Stimulated activated CD4-positive, alpha-beta T cell treated with anti-CD3 and anti-CD28 coated beads, TNF-alpha, amount 100 ng/mL, for 24 hours (primary cell): ENCODE data around the gene CTTNBP2.

ENCODE experiments used
- DNase-seq, 3 experiments: peaks; one replicate each; pipeline ENCODE4 v3.0.0-alpha.2; 2020; ENCODE audit warnings: low read depth in 3 of 3

CTTNBP2 gene

DNA sequence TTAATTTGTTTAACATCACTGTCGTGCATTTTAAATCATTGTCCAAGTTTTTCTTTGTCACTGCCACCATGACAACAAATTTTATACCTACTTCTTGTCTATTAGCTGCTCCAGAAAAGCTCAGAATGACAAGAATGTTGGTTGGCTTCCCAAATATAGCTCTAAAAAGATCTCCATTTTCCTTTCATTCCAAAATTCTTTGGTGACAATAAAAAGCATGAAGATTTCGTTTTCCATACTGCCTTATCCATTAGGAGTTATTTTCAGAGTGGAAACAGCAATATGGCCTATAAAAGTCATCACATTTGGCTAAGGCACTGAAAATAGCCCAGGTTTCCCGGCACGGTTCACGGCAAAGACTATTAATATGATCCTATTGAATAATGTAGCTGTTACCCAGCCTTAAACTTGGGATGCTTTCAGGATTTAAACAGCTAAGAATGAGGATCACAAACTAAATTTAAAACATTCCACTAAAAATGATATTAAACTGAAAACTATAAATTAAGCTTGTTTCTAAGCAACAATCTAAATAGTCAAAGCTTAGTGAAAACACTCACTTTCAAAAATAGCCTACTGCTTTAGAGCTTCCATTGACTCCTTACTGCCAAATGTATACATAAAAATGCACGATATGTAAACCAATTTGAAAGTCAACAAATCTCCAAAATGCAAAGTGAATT lies 2.7 kb downstream of the CTTNBP2 start:
- DNase-seq = no peak

DNA sequence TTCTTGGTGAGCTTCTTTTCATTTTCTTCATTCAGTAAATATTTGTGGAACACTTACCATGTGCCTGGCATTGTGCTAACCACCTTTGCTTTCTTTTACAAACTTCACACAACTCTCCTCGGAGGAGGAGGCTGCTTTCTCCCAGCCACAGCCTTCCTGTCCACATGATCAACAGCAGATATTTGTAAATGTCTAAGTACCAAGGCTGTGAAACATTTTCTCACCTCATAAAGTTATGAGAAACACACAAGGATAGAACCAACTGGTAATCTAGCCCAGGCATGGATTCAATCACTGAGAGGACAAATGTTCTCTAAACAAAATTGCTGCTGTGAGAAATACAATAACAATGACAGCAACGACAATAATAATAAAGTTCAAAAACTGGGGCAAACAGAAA lies 3.9 kb downstream of the CTTNBP2 start:
- DNase-seq = no peak

DNA sequence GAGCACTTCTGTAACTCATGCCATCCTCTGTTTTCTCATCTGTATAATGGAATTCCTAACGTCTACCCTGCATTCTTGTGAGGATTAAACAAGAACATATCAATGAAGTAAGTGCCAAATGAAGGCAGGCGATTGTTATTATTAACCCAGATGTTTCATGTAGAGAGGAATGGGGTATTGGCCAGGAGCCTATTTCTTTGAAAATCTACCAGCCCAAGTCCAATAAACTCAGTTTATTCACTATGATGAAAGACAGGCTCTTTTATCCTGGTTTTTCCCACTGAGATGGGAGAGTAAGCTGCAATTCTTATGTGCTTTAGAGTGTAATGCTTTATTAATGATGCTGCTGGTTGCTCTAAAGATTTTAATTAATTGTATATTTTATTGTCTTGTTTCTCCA lies 9.6 kb downstream of the CTTNBP2 start:
- DNase-seq = no peak

DNA sequence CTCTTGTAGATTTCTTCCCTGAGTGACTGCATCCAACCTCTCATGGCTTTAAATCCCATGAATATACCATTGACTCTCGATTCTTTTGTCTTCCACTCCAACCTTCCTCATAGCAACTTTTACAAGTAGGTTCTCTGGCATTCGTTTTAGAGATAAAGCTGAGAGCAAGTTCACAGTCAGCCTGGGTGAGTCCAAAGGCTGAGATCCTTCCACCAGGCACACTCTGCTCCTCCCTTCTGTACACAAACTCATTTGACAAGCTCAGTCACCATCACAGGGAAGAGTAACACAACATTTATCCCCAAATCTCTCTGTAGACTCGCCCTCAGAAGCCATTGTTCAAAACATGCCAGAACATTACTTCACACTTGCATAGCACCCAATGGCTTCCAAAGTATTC lies 10.9 kb downstream of the CTTNBP2 start:
- DNase-seq = no peak

DNA sequence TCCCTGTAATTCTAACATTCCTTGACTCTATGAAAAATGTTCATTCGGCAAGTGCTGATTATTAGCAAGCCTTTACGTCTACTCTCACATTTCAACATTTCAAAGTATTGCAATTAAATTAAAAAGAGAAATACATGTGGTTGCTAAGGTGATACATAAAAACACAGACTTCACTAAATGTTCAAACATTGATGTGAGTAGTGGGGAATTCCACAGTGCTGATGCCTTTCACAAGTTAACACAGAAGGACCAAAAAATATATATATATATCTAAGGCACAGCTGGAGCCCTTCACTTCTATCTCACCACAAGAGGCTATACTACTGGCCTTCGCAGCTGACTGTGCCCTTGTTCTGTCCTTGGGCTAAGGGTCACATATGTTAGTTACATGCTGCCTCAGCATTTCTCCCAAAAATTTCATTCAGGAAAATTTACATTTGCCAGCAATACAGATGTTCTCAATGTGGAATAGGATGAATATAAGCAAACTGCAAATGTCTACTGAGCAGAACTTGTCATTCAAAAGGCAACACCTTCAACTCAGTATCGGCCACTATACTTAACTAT lies 13.9 kb downstream of the CTTNBP2 start:
- no peak for DNase-seq

DNA sequence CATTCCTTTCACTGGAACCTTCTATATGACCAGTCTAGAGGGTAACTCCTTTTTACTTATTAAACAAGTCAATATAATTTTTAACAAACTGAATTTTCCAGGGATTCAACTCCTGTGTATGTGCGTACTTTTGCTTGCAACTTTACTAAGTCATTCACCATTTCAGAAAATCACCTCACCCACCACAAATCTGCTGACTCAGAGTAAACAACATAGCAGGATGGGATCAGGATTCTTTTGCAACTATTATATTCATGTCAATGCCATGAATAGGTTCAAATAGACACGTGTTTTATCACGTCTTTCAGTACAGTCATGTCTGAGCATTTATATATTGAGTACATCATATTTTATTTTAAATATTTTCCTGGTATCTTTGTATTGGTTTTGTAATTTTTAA lies 14.5 kb downstream of the CTTNBP2 start:
- no peak for DNase-seq

DNA sequence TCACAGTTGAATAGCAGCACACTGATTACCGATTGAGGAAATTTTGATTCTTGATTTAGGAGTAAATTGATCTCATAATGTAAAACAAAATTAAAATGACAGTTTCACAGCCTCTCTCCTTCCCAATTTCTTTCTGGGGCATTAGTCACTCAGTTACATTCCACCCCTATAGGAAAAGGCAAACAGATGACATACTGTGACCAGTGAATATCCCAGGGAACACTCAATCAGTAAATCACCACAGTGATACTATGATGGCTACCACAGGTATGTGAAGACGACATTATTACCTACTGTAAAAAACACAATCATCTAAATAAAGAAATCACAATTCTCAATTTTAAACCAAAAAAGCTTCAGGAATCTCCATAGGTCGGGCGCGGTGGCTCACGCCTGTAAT lies 15.5 kb downstream of the CTTNBP2 start:
- no peak for DNase-seq

DNA sequence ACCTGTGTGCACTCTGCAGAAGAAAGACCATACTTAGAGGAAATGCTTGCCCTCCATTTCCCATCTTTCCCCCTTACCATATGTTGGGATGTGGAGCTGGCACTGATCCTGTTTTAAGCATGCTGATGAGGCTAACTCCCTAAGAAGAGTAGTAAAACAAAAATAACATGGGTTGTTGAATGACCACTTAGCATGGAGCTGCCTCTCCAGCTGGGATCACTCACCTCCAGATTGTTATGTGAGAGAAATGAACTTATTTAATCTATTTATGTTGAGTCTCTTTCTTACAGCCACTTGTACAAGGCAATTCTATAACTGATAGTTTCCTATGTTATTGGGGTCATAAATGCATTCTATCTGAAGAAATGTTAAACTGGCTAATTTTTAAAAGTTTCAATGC lies 17.0 kb downstream of the CTTNBP2 start:
- no peak for DNase-seq

DNA sequence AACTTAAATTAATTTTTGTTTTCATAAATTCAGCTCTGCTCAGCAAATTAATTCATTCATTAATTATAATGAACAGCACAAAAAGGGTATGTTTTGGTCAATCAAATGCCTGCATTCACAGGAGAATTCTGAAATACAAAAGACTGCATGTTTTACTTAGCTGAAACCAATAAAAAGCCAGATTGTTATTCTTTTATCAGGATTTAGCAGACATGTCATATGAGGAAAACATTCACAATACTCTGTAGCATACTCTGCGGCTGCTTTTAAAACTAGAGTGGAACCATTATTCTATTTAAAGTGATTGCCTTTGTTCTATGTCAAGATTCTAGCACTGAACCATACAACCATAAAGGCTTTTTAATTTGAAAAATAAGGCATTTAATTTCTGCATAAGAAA lies 19.1 kb downstream of the CTTNBP2 start:
- DNase-seq = no peak

DNA sequence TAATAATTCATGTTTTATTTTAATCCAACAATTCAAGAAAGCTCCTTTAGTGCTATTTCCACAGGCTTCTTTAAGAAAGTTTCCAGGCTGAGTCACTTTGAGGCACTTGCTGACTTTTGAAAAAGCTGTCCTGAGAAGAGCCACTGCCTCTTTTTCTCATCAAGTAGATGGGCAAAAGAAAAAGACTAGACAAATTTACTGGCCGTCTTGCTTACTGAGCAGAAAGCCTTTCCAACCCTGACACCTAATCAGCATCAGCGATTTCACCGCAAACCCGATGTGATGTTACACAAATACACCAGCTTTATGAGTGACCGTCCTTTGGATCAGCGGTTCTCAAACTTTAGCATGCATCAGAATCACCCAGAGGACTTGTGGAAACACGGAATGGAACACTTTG lies 24.3 kb downstream of the CTTNBP2 start:
- DNase-seq = no peak

DNA sequence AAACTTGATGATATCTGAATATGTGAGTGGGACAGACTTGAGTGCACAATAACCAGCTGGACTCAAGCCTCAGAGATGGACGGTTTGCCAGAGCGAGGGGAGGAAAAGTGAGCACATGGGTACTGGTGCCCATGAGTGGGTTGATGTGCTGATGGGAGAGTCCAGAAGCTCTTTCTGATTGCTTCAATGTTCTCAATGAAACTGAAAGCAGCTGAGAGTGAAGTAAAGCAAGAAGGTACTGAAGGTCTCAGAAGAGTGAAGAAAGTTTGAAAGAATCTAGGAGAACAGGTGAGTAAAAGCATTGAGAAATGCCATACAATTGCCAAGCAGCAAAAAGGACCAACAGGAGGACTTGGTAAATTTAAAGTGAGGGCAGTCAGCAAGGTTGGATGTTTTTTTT lies 28.6 kb downstream of the CTTNBP2 start:
- DNase-seq = no peak

DNA sequence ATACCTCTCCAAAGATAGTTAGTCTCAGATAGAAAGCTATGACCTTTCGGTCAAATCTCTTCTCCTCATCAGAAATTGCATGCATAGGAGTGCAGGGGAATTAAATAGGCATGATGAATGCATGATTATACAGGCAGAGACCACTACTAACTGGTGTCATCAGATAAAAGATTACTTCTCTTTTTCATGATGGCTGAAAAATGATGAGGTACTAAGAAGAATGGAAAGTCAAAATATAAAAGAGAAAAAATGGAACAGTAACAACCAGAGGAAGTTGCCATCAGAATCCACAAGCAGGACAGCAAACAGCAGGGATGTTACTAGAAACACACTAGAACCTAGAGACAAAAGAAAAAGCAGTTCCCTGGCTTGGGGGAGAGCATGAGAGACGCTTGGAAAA lies 31.6 kb downstream of the CTTNBP2 start:
- no peak for DNase-seq

DNA sequence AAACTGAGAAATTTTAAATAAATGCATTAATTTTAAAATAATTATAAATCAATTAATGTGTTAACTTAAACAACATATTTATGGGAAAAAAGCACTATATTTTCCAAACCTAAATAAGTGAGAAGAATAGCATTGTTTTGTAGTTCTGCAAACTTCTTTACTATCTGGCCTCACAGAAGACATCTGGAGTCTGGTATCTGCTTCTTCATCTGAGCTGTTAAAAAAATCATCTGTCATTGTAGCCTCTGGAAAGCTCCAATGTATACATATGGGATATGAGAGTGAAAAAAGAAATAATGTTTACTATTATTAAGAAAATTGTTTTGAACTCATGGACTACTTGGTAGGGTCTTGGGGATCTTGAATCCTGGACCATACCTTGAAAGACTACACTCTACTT lies 32.2 kb downstream of the CTTNBP2 start:
- DNase-seq = no peak

DNA sequence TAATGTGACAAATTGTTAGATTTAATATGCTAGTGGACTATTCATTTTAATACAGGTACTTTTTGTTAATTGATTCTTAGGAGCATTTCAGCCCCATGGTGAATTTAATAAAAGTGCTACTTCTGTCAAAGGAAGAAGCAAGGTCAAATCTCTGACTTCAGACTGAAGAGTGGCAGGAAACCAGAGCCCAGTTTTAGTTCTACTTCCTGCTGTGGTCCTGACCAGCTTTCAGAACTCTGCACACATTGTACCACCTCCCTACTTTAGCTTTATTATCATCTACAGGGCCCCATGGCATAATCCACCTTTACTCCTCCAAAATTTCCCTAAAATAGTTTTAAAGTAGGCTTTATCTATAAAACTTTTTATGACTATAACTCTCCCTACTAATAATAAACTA lies 33.7 kb downstream of the CTTNBP2 start:
- no peak for DNase-seq

DNA sequence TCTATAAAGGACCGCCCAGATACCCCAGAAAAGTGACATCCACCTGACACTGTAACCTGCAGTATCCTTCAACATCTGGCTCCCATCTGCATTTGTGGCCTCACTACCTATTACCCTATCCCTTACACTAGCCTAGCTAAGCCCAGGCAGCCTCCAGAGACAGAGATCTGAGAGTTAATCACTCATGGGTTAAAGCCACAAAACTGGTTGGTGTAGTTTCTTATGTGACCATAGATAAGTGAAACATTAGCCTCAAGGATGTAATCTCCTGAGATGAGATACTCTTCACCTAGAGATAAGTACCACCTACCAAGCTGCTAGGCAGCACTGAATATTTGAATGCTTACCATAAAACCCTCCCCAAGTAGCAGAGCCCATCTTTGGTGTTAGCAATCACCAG lies 35.4 kb downstream of the CTTNBP2 start:
- DNase-seq = no peak

DNA sequence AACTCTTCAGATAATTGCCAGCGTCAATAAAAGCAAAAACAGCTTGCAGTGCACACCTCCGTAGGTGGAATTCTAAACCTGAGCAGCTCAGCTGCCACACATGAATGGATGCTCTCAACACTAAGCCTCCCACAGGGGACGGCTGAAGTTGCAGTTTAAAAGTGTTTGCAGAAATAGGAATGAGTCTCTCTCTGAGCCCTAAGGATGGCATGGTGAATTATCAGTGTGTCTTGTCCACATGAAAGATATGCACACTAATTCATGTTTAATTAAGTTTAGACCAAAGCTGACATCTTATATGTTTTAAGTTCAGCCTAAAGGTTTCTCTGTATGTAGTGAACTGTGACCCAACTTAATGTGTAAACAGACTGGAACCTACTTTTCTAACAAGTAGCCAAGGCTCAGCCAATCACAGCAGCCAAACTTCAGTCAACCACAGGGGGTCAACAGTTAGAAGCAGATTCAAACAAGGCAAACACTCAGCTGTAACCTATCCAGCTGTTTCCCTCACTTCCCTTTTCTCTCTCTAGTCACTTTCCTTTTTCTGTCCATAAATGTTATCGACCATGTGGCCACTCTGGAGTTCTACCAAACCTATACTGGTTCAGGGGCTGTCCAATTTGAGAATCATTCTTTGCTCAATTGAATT lies 38.1 kb downstream of the CTTNBP2 start:
- DNase-seq = no peak

DNA sequence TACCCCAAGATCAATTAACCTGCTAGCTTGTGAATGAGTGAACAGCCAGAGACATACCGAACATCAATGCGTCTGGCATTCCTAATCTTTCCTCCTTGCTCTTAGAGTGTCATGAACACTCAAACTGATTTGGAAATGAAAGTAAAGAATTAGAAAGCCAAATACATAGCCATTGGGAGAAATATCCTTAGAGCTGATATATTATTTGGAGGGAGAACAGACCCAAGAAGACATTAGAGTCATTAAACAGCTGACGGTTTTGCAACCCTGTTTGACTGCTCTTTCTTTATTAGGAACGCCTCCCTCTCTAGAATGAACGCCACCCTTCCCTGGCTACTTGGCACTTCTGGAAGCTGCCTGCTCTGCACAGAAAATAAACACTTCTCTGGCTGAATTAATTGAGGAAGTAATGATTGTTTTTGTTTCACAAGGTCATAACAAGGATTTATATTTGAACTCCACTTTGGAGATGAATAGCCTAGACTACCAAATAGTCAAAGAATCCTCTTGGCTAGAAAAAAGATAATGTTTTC lies 42.8 kb downstream of the CTTNBP2 start:
- no peak for DNase-seq

DNA sequence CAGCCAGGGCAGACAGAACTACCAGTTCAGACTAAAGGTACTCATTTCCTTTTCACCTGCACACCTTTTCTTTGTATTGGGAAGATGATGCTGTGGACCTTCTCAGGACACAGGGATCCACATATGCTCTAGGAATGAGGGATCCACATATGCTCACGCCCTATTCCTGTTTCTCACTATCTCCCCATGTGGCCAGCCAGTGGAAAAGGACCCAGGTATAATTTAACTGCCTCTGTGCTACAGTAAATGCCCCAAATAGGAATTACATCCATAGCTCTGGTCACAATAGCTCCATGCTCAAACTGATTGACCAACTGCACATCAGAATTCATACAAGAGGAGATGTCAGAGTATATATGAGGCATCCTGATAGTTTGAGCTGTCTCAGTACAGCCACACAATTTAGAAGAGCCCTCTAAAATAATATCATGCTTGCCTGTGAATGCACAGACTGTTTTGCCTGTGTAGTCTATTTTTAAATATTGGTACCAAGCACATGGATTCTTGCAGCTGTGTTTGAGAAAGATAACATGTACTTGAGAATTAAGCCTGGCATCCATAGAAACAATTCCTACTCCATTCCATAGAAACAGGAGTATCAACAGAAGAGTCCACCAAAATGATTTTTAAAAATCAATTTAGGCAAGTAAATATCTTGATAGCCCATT lies 43.7 kb downstream of the CTTNBP2 start:
- DNase-seq = no peak

DNA sequence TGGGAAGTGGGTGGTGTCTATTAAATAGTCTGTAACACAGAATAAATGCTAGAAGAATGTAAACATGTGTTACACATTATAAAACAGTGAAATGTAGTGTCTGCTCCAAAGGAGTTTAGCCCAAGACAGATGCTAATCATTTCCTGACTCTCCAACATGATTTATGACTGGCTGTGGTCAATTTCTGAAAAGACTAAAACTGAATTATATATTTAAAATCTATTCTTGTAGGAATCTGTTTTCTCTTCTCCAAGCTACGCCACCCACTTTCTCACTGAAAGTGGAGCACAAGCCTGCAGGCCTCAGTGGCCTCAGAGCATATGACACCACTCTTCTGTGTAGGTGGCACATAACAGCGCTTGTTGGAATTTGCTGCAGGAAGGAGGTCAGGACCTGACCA lies 44.4 kb downstream of the CTTNBP2 start:
- no peak for DNase-seq

DNA sequence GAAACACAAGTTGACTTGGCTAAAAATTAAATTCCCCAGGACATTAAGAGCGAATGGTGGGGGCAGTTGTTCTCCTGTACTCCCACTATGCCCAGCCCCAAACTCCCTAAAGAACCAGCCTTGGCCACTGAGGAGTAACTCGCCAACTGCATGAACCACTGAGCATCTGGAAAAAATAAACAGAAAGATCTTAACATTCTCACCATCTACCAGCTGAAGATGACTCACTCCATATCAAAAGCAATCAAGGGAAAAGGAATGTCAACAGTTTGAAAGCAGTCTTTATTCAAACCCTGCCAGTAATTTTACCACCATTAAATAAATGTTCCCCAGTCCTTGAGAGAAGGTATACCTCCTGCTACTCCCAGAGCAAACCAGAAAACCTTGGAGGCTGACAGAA lies 45.4 kb downstream of the CTTNBP2 start:
- DNase-seq = no peak

DNA sequence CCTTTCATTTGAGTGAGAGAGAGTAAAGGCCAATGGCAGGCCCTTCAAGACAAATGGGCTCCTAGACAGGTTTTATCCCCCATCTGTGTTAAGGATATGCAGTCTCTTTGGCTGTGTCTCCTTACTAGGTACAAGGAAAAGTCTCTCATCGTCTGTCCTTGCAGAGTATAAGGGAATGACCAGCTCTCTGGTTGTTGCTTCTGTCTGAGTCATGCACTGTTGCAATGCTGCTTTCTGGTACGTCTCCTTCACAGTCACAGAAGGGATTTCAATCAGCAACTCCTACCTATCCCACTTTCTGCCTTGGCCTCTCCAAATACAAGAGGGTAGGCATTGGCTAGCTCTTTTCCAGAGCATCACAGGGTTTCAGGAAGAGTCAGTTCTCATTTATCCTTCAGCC lies 48.1 kb downstream of the CTTNBP2 start:
- DNase-seq = no peak

DNA sequence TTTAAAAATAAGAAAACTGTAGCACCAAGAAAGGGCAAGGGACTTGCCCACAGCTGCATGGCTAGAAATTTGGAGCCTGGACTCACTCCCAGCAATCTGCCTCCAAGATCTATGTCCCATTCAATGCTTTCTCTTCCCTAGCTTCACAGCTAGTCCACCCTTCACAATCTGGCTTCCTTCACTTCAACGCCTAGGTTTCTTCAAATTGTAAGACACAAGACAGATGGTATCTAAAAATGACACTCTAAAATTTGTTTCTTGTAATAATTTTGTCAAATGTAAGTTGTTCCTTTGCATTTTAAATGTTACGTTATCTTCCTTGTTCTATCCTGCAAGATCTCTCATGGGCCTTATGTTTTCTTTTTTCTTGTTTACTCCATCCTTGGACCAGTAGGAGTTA lies 48.6 kb downstream of the CTTNBP2 start:
- no peak for DNase-seq

DNA sequence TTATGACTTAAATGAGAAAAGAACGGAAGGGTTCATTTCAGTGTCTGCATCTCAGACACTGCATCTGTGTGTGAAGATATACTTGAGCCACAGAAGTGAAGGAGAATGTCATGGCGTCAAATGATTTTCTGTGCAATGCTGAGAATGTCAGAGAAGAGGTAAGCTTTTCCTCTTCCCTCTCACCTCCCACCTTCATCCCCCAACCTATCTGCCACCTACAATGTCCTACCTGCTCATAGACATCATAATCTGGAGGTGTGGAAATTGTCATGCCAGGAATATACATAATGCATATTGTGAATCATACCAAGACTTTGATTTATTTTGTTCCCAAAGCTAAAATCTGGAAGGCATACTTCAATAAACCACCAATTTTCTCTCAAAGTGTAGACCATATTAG lies 53.7 kb downstream of the CTTNBP2 start:
- no peak for DNase-seq
